GM12891 (cell line): ENCODE measurements around the gene SCGB1C1.

ENCODE experiments used
- POLR2A ChIP-seq: IDR thresholded peaks from 2 replicates; pipeline ENCODE4 v1.6.1; 2011; ENCODE audit warnings: low read depth, low read length, control low read depth
- POLR2AphosphoS5 ChIP-seq: IDR thresholded peaks from 2 replicates; pipeline ENCODE4 v1.6.1; 2011; ENCODE audit warnings: low read depth, low read length, control low read depth
- TAF1 ChIP-seq: IDR thresholded peaks from 2 replicates; pipeline ENCODE4 v1.6.1; 2011; ENCODE audit warnings: low read depth, low read length, control low read depth

GRCh38 chr11:236774-237767 is 44.2 kb downstream of the SCGB1C1 start, which contains the start of gene PSMD13:
- peak; percentile 82 for TF ChIP-seq TAF1
- TF ChIP-seq POLR2A, result peak; percentile 64; the same call in 1 of the 2 replicates
- TF ChIP-seq POLR2AphosphoS5, result peak; percentile 82
